ENCODE data around the gene MPRIP.

MPRIP gene

GRCh38 chr17:17107281-17107680, 65.0 kb downstream of the MPRIP start:
- no peak for DNase-seq

- peak in 1 of 51 donors; percentile 27 for DNase-seq
Measured at GRCh38 chr17:17107891-17108431, 65.7 kb downstream of the MPRIP start.

- peak in 36 of 51 donors; percentile 19 to 82 (median 56) for DNase-seq
Measured at GRCh38 chr17:17108451-17109049, 66.3 kb downstream of the MPRIP start.

GRCh38 chr17:17109256-17109655, 67.0 kb downstream of the MPRIP start:
- peak in 1 of 51 donors; percentile 34 for DNase-seq

- no peak for DNase-seq
Measured at GRCh38 chr17:17109907-17110306, 67.7 kb downstream of the MPRIP start.

- DNase-seq: no peak
Measured at GRCh38 chr17:17110520-17110919, 68.3 kb downstream of the MPRIP start.

GRCh38 chr17:17111401-17112393, 69.4 kb downstream of the MPRIP start:
- no peak for DNase-seq

GRCh38 chr17:17112628-17113200, 70.5 kb downstream of the MPRIP start:
- DNase-seq: no peak

- peak in 9 of 51 donors; percentile 25 to 66 (median 31) for DNase-seq
Measured at GRCh38 chr17:17114592-17115225, 72.5 kb downstream of the MPRIP start.

GRCh38 chr17:17115620-17116019, 73.4 kb downstream of the MPRIP start:
- no peak for DNase-seq

- DNase-seq: no peak
Measured at GRCh38 chr17:17116406-17116805, 74.1 kb downstream of the MPRIP start.

- DNase-seq: no peak
Measured at GRCh38 chr17:17117923-17118322, 75.7 kb downstream of the MPRIP start.

- no peak for DNase-seq
Measured at GRCh38 chr17:17118399-17118798, 76.1 kb downstream of the MPRIP start.

- DNase-seq: no peak
Measured at GRCh38 chr17:17119106-17119505, 76.8 kb downstream of the MPRIP start.

GRCh38 chr17:17119533-17119932, 77.3 kb downstream of the MPRIP start:
- no peak for DNase-seq

- no peak for DNase-seq
Measured at GRCh38 chr17:17120294-17120693, 78.0 kb downstream of the MPRIP start.

- DNase-seq: no peak
Measured at GRCh38 chr17:17120701-17121100, 78.4 kb downstream of the MPRIP start.

- no peak for DNase-seq
Measured at GRCh38 chr17:17121162-17121561, 78.9 kb downstream of the MPRIP start.

GRCh38 chr17:17122781-17123483, 80.7 kb downstream of the MPRIP start:
- DNase-seq: no peak

- DNase-seq: no peak
Measured at GRCh38 chr17:17124341-17124740, 82.1 kb downstream of the MPRIP start.

All from hypothalamus (tissue), 51 donors.